A673 (cell line): ENCODE data around the gene PRSS22. TPM values are rescaled to one million over a fixed set of nuclear protein-coding genes. Genes with fewer than 3 reads are reported as not detected.

Experiments
- BruUV-seq: library from RNA; stranded (reverse); fragments of 400-500 nt; replicated peaks from 2 replicates; lab custom pipeline; 2021; lab: Mats Ljungman, UMichigan
- CTCF ChIA-PET: fragments of 300-600 bp; sonication (Branson Sonifier 250); formaldehyde crosslinking; loops from one replicate; lab custom pipeline; 2022; ENCODE audit warnings: antibody characterized with exemption; lab: Charles Lee
- POLR2A ChIA-PET: fragments of 300-600 bp; sonication (Branson Sonifier 250); formaldehyde crosslinking; loops from one replicate; lab custom pipeline; 2022; ENCODE audit warnings: antibody characterized with exemption; ENCODE audit not compliant: low non-redundant PET; lab: Charles Lee
- DNase-seq: peaks from one replicate; pipeline ENCODE4 v3.0.0-alpha.2; 2015; ENCODE audit warnings: low spot score
- H3K27ac ChIP-seq: fragments of 200-600 bp; sonication (generic); 2 replicates; pipeline ENCODE4 v1.5.1; 2016; ENCODE audit warnings: mixed run types, low read depth, mild to moderate bottlenecking, mixed read lengths, antibody characterized with exemption, low read length; ENCODE audit not compliant: poor library complexity, severe bottlenecking
- H3K27me3 ChIP-seq: fragments of 200-600 bp; sonication (generic); replicated peaks from 2 replicates; pipeline ENCODE4 v1.6.1; 2017; ENCODE audit warnings: mixed run types, low read depth, mild to moderate bottlenecking, mixed read lengths, antibody characterized with exemption, low read length; ENCODE audit not compliant: insufficient read depth, poor library complexity
- H3K36me3 ChIP-seq: fragments of 200-600 bp; sonication (generic); 2 replicates; pipeline ENCODE4 v1.6.1; 2016; ENCODE audit warnings: mixed run types, mild to moderate bottlenecking, mixed read lengths, antibody characterized with exemption, low read length; ENCODE audit not compliant: insufficient read depth, poor library complexity, severe bottlenecking
- H3K4me1 ChIP-seq: fragments of 200-600 bp; sonication (generic); 2 replicates; pipeline ENCODE4 v1.6.1; 2017; ENCODE audit warnings: mixed run types, mild to moderate bottlenecking, mixed read lengths, antibody characterized with exemption, low read length; ENCODE audit not compliant: insufficient read depth, poor library complexity, severe bottlenecking
- H3K4me3 ChIP-seq: fragments of 200-600 bp; sonication (generic); 2 replicates; pipeline ENCODE4 v1.5.1; 2016; ENCODE audit warnings: low read depth, mixed run types, mild to moderate bottlenecking, mixed read lengths, low read length; ENCODE audit not compliant: poor library complexity, severe bottlenecking
- H3K9me3 ChIP-seq: fragments of 200-600 bp; sonication (generic); 2 replicates; pipeline ENCODE4 v1.6.1; 2016; ENCODE audit warnings: mixed run types, low read depth, mild to moderate bottlenecking, mixed read lengths, antibody characterized with exemption, low read length; ENCODE audit not compliant: poor library complexity, severe bottlenecking
- EZH2 ChIP-seq: fragments of 200-600 bp; sonication (generic); IDR thresholded peaks from 2 replicates; pipeline ENCODE4 v1.6.1; 2017; ENCODE audit warnings: borderline replicate concordance, low read depth, mild to moderate bottlenecking, mixed read lengths, antibody characterized with exemption, low read length; ENCODE audit not compliant: poor library complexity, severe bottlenecking
- intact Hi-C: fragments of 100-400 bp; cut with micrococcal nuclease; formaldehyde crosslinking; loops from one replicate; pipeline ENCODE4 v1.10.0; 2022; ENCODE audit not compliant: unreplicated experiment
- total RNA-seq: library from RNA; stranded (reverse); gene quantifications from 2 replicates; pipeline ENCODE4 v1.2.3, GENCODE V29; 2021
- TF ChIP-seq, protein P1 (sequence below): fragments of 300-800, 200-600 bp; sonication (generic); conservative IDR thresholded peaks from 2 replicates; pipeline ENCODE4 v1.5.1; 2017; ENCODE audit warnings: low read depth, mild to moderate bottlenecking, antibody characterized with exemption, low read length, moderate library complexity, mixed read lengths

The PRSS22 gene
- total RNA-seq, 1 experiment from 2014 or later: not detected

- no peaks in the 10 kb centered on the region for H3K36me3 ChIP-seq
- intact Hi-C loops: no loop called here
- TF ChIP-seq EZH2: no peak
- TF ChIP-seq, protein P1, sequence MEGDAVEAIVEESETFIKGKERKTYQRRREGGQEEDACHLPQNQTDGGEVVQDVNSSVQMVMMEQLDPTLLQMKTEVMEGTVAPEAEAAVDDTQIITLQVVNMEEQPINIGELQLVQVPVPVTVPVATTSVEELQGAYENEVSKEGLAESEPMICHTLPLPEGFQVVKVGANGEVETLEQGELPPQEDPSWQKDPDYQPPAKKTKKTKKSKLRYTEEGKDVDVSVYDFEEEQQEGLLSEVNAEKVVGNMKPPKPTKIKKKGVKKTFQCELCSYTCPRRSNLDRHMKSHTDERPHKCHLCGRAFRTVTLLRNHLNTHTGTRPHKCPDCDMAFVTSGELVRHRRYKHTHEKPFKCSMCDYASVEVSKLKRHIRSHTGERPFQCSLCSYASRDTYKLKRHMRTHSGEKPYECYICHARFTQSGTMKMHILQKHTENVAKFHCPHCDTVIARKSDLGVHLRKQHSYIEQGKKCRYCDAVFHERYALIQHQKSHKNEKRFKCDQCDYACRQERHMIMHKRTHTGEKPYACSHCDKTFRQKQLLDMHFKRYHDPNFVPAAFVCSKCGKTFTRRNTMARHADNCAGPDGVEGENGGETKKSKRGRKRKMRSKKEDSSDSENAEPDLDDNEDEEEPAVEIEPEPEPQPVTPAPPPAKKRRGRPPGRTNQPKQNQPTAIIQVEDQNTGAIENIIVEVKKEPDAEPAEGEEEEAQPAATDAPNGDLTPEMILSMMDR: no peak
- no peaks in the 10 kb centered on the region for H3K27me3 ChIP-seq
- H3K4me1 ChIP-seq: no peaks in the 10 kb centered on the region
- H3K9me3 ChIP-seq: no peaks in the 10 kb centered on the region
- ChIA-PET CTCF (no interaction called here), POLR2A (no interaction called here)
- no peak overlapping the region for H3K4me3 ChIP-seq
- DNase-seq: no peak
- H3K27ac ChIP-seq: no peak overlapping the region
- no TSS peak for BruUV-seq
These were observed 8.8 kb downstream of the PRSS22 start for GRCh38 chr16:2848933-2849725.

DNA sequence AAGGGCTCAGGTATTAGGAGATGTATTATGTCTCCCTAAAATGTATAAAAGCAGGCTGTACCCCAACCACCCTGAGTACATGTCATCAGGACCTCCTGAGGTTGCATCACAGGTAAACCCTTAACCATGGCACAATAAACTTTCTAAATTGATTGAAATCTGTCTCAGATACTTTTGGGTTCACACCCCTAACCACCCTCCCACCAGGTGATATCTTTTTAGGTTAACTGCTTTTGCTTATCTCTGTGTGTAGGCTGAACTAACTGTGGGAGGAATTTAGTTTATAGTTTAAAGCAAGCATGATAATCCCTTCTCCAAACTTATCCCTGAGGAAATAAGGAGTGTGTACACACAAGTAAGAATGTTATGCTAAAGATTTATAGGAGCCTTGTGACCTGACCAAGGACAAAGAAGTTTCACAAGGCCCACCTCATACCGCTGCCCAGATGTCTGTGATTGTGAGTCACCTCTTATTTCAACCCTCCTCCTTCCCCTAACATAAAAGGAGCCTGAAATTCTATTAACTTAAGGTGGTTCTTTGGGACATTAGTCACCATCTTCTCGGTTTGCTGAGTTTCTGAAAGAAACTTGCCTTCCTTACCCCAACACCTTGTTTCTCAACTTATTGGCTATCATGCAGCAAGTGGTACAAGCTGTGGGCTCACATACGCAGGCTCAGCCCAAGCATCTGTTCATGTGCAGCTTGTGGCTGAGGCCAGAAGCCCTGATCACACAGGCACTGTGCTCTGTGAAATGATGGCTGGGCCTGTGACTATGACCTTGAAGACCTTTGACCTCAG, 11.3 kb downstream of the PRSS22 start:
- DNase-seq: no peak
- H3K4me3 ChIP-seq: no peak overlapping the region
- no peak for TF ChIP-seq EZH2
- TF ChIP-seq, protein P1: no peak
- H3K36me3 ChIP-seq: no peaks in the 10 kb centered on the region
- ChIA-PET POLR2A (no interaction called here), CTCF (no interaction called here)
- BruUV-seq: no TSS peak
- intact Hi-C loops: no loop called here
- no peaks in the 10 kb centered on the region for H3K27me3 ChIP-seq
- no peak overlapping the region for H3K27ac ChIP-seq
- H3K4me1 ChIP-seq: no peaks in the 10 kb centered on the region
- no peaks in the 10 kb centered on the region for H3K9me3 ChIP-seq

- no peak for DNase-seq
- Histone ChIP-seq H3K27ac (no peak overlapping the region), H3K4me1 (no peaks in the 10 kb centered on the region), H3K9me3 (no peaks in the 10 kb centered on the region), H3K4me3 (no peak overlapping the region), H3K36me3 (no peaks in the 10 kb centered on the region), H3K27me3 (no peaks in the 10 kb centered on the region)
- BruUV-seq: no TSS peak
- TF ChIP-seq, protein P1: no peak
- no peak for TF ChIP-seq EZH2
- ChIA-PET CTCF (no interaction called here), POLR2A (no interaction called here)
- intact Hi-C loops: no loop called here
These were observed 12.9 kb downstream of the PRSS22 start for GRCh38 chr16:2845116-2845515.
